ENCODE measurements around the gene FCAR.
"Not testable (repeated sequence)": the region's sequence is repeated elsewhere in the genome, so short reads cannot be mapped to it uniquely, and the experiment has no call there.

FCAR gene

DNA sequence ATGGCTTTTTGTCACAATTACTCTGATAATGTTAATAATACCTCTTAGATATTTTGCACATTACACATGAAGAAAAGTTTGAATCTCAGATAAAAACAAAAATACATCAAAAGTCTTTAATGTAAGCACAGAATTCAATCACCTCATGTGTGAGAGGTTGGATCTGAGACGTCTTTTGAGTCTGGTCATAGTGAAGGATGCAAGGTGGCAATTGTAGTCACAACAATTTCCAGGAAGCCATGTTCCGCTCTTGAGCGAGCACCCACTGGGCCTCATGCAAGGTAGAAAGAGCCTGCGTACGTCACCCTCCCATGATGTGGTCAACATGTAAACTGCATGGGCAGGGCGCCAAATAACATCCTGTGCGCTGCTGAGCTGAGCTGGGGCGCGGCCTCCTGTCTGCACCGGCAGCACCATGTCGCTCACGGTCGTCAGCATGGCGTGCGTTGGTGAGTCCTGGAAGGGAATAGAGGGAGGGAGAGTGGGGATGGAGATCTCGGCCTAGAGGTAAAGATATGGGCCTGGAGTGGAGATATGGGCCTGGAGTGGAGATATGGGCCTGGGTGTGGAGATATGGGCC, 23.9 kb upstream of the FCAR start, which contains the start of gene KIR3DL2:
Gene KIR3DL2 (plus strand): TSS at position 383 of the 580 bp plus-strand sequence. CDS start 33 bp downstream, at position 416.
- not testable (repeated sequence) for H3K4me2 ChIP-seq (ENCODE audit: low read length); H4K20me1 ChIP-seq (ENCODE audit: control insufficient read depth, insufficient read depth, low read depth, low read length); H3F3A ChIP-seq (ENCODE audit: control insufficient read depth, insufficient read depth); H3K27me3 ChIP-seq (ENCODE audit: control insufficient read depth, low read length); H3K36me3 ChIP-seq (ENCODE audit: control insufficient read depth, low read length); H3K4me3 ChIP-seq (ENCODE audit: low read length); H3K79me2 ChIP-seq (ENCODE audit: control insufficient read depth, low read length); H3K9me3 ChIP-seq (ENCODE audit: control insufficient read depth, insufficient read depth, low read length); H3K27ac ChIP-seq (ENCODE audit: low read depth, low read length); H3K4me1 ChIP-seq (ENCODE audit: control insufficient read depth, low read length); H3K9me2 ChIP-seq (replicated peaks; ENCODE audit: control insufficient read depth, low read length)

DNA sequence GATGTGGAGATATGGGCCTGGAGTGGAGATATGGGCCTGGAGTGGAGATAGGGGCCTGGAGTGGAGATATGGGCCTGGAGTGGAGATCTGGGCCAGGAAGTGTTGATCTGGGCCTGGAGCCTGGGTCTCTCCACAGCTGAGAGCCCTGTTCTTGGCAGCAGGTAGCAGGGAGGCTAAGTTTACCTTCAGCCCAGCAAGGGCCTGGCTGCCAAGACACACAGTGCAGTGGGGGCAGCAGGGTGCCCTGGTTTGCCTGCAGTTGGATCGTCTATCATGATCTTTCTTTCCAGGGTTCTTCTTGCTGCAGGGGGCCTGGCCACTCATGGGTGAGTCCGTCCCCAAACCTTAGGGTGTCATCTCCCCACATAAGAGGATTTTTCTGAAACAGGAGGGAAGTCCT, 23.1 kb upstream of the FCAR start:
- peaks cover 11% of the 10 kb centered on the region for H3K4me1 ChIP-seq (ENCODE audit: control insufficient read depth, low read length)
- H3K4me2 ChIP-seq (ENCODE audit: low read length), result no peak overlapping the region
- no peaks in the 10 kb centered on the region for H3K9me2 ChIP-seq (replicated peaks; ENCODE audit: control insufficient read depth, low read length)
- H3K27ac ChIP-seq (ENCODE audit: low read depth, low read length), result no peak overlapping the region
- H3K27me3 ChIP-seq (ENCODE audit: control insufficient read depth, low read length), result no peaks in the 10 kb centered on the region
- no peaks in the 10 kb centered on the region for H3K9me3 ChIP-seq (ENCODE audit: control insufficient read depth, insufficient read depth, low read length)
- H4K20me1 ChIP-seq (ENCODE audit: control insufficient read depth, insufficient read depth, low read depth, low read length), result no peaks in the 10 kb centered on the region
- no peaks in the 10 kb centered on the region for H3K36me3 ChIP-seq (ENCODE audit: control insufficient read depth, low read length)
- no peak overlapping the region for H3K4me3 ChIP-seq (ENCODE audit: low read length)
- TF ChIP-seq EZH2phosphoT487 (IDR thresholded peaks at IDR 0.05; ENCODE audit: borderline replicate concordance, low read length), result no peak
- TF ChIP-seq, protein P1, sequence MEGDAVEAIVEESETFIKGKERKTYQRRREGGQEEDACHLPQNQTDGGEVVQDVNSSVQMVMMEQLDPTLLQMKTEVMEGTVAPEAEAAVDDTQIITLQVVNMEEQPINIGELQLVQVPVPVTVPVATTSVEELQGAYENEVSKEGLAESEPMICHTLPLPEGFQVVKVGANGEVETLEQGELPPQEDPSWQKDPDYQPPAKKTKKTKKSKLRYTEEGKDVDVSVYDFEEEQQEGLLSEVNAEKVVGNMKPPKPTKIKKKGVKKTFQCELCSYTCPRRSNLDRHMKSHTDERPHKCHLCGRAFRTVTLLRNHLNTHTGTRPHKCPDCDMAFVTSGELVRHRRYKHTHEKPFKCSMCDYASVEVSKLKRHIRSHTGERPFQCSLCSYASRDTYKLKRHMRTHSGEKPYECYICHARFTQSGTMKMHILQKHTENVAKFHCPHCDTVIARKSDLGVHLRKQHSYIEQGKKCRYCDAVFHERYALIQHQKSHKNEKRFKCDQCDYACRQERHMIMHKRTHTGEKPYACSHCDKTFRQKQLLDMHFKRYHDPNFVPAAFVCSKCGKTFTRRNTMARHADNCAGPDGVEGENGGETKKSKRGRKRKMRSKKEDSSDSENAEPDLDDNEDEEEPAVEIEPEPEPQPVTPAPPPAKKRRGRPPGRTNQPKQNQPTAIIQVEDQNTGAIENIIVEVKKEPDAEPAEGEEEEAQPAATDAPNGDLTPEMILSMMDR (IDR thresholded peaks at IDR 0.05; ENCODE audit: low read depth, low read length, poor library complexity, severe bottlenecking), result no peak
- H3F3A ChIP-seq (ENCODE audit: control insufficient read depth, insufficient read depth), result no peaks in the 10 kb centered on the region
- H3K79me2 ChIP-seq (ENCODE audit: control insufficient read depth, low read length), result no peaks in the 10 kb centered on the region

DNA sequence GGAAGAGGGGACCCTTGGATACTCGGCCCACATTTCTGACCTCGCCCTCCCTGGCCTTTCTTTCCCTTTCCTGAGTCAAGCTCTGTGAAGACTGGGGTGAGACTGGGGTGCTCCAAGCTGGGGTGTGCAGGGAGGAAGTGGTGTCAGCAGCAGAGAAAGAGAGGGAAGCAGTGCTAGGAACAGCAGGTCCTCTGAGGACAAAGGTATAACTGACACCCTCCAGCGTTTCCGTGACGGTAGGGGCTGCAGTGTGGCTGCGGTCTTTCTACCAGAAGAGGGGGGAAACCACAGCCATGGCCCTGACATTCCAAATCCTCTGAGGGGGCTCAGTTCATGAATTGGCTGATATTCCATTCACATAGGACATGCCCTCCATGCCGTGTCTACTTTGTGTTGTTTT, 22.7 kb upstream of the FCAR start:
- Histone ChIP-seq H3K36me3 (ENCODE audit: control insufficient read depth, low read length) (no peaks in the 10 kb centered on the region), H3F3A (ENCODE audit: control insufficient read depth, insufficient read depth) (no peaks in the 10 kb centered on the region), H3K9me3 (ENCODE audit: control insufficient read depth, insufficient read depth, low read length) (no peaks in the 10 kb centered on the region), H3K27ac (ENCODE audit: low read depth, low read length) (no peak overlapping the region), H3K4me2 (ENCODE audit: low read length) (no peak overlapping the region), H3K9me2 (replicated peaks; ENCODE audit: control insufficient read depth, low read length) (no peaks in the 10 kb centered on the region), H3K4me3 (ENCODE audit: low read length) (no peak overlapping the region), H4K20me1 (ENCODE audit: control insufficient read depth, insufficient read depth, low read depth, low read length) (no peaks in the 10 kb centered on the region), H3K4me1 (ENCODE audit: control insufficient read depth, low read length) (peaks cover 11% of the 10 kb centered on the region), H3K79me2 (ENCODE audit: control insufficient read depth, low read length) (no peaks in the 10 kb centered on the region), H3K27me3 (ENCODE audit: control insufficient read depth, low read length) (no peaks in the 10 kb centered on the region)
- TF ChIP-seq, protein P1 (IDR thresholded peaks at IDR 0.05; ENCODE audit: low read depth, low read length, poor library complexity, severe bottlenecking), result no peak
- TF ChIP-seq EZH2phosphoT487 (IDR thresholded peaks at IDR 0.05; ENCODE audit: borderline replicate concordance, low read length), result no peak

DNA sequence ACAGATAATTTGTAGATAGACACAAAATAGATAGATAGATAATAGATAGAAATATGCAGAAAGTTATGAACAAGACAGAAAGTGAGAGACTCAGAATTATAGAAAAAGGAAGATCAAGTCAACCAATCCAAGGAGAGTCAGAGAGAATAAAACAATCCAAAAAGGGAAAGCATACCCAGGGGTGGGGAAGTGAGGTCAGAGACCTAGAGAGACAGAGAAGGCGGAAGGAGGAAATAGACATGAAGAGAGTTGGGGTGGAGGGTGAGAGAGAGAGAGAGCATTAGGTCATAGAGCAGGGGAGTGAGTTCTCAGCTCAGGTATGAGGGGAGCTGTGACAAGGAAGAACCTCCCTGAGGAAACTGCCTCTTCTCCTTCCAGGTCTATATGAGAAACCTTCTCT, 18.8 kb upstream of the FCAR start:
- H3K27ac ChIP-seq (ENCODE audit: low read depth, low read length), result not testable (repeated sequence)
- peaks cover 15% of the 10 kb centered on the region for H3K4me1 ChIP-seq (ENCODE audit: control insufficient read depth, low read length)

DNA sequence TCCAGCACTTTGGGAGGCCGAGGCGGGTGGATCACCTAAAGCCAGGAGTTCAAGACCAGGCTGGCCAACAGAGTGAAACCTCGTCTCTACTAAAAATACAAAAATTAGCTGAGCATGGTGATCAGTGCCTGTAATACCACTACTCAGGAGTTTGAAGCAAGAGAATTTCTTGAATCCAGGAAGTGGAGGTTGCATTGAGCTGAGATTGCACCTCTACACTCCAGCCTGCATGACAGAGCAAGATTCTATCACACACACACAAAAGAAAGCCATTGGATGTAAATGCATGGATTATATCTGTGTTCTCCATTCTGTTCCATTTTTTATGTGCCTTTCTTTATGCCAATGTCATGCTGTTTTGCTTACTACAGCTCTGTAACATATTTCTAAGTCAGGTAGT, 15.6 kb upstream of the FCAR start:
- H3F3A ChIP-seq (ENCODE audit: control insufficient read depth, insufficient read depth); H3K27me3 ChIP-seq (ENCODE audit: control insufficient read depth, low read length); H3K27ac ChIP-seq (ENCODE audit: low read depth, low read length); H4K20me1 ChIP-seq (ENCODE audit: control insufficient read depth, insufficient read depth, low read depth, low read length); H3K4me2 ChIP-seq (ENCODE audit: low read length); H3K9me3 ChIP-seq (ENCODE audit: control insufficient read depth, insufficient read depth, low read length); H3K79me2 ChIP-seq (ENCODE audit: control insufficient read depth, low read length); H3K36me3 ChIP-seq (ENCODE audit: control insufficient read depth, low read length); H3K4me3 ChIP-seq (ENCODE audit: low read length); H3K9me2 ChIP-seq (replicated peaks; ENCODE audit: control insufficient read depth, low read length): not testable (repeated sequence)
- peaks cover 27% of the 10 kb centered on the region for H3K4me1 ChIP-seq (ENCODE audit: control insufficient read depth, low read length)

More for the DNA sequence above, 18.8 kb upstream of the FCAR start:
- H3K27me3 ChIP-seq (ENCODE audit: control insufficient read depth, low read length); H3K4me2 ChIP-seq (ENCODE audit: low read length); H3K9me2 ChIP-seq (replicated peaks; ENCODE audit: control insufficient read depth, low read length); H4K20me1 ChIP-seq (ENCODE audit: control insufficient read depth, insufficient read depth, low read depth, low read length); H3K36me3 ChIP-seq (ENCODE audit: control insufficient read depth, low read length); H3K79me2 ChIP-seq (ENCODE audit: control insufficient read depth, low read length); H3K9me3 ChIP-seq (ENCODE audit: control insufficient read depth, insufficient read depth, low read length); H3K4me3 ChIP-seq (ENCODE audit: low read length); H3F3A ChIP-seq (ENCODE audit: control insufficient read depth, insufficient read depth): not testable (repeated sequence)

DNA sequence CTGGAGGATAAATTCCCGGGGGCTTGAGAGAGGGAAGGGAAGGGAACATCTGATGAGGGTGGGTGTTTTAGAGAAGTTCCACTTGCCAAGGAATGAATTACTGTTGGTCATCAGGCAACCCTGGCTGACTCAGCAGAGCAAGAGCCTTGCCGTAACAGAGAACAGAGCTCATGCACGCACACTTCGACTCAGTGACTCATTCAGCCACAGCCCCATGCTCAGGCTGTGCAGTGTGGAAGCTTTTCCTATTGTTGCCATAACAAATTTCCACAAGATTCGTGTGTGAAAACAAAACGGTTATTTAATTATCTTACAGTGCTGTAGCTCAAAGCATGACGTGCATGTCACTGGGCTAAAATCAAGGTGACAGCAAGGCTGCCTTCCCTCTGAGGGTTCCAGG, 14.6 kb upstream of the FCAR start:
- H3K27me3 ChIP-seq (ENCODE audit: control insufficient read depth, low read length); H3K27ac ChIP-seq (ENCODE audit: low read depth, low read length); H3K9me3 ChIP-seq (ENCODE audit: control insufficient read depth, insufficient read depth, low read length); H3F3A ChIP-seq (ENCODE audit: control insufficient read depth, insufficient read depth); H4K20me1 ChIP-seq (ENCODE audit: control insufficient read depth, insufficient read depth, low read depth, low read length); H3K79me2 ChIP-seq (ENCODE audit: control insufficient read depth, low read length); H3K9me2 ChIP-seq (replicated peaks; ENCODE audit: control insufficient read depth, low read length); H3K4me2 ChIP-seq (ENCODE audit: low read length); H3K36me3 ChIP-seq (ENCODE audit: control insufficient read depth, low read length); H3K4me3 ChIP-seq (ENCODE audit: low read length): not testable (repeated sequence)
- peaks cover 27% of the 10 kb centered on the region for H3K4me1 ChIP-seq (ENCODE audit: control insufficient read depth, low read length)

DNA sequence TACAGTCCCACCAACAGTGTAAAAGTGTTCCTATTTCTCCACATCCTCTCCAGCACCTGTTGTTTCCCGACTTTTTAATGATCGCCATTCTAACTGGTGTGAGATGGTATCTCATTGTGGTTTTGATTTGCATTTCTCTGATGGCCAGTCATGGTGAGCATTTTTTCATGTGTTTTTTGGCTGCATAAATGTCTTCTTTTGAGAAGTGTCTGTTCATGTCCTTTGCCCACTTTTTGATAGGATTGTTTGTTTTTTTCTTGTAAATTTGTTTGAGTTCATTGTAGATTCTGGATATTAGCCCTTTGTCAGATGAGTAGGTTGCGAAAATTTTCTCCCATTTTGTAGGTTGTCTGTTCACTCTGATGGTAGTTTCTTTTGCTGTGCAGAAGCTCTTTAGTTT, 10.6 kb upstream of the FCAR start:
- H3K27me3 ChIP-seq (ENCODE audit: control insufficient read depth, low read length); H3F3A ChIP-seq (ENCODE audit: control insufficient read depth, insufficient read depth); H3K9me3 ChIP-seq (ENCODE audit: control insufficient read depth, insufficient read depth, low read length); H3K79me2 ChIP-seq (ENCODE audit: control insufficient read depth, low read length); H3K4me2 ChIP-seq (ENCODE audit: low read length); H3K9me2 ChIP-seq (replicated peaks; ENCODE audit: control insufficient read depth, low read length); H4K20me1 ChIP-seq (ENCODE audit: control insufficient read depth, insufficient read depth, low read depth, low read length); H3K27ac ChIP-seq (ENCODE audit: low read depth, low read length); H3K4me3 ChIP-seq (ENCODE audit: low read length); H3K36me3 ChIP-seq (ENCODE audit: control insufficient read depth, low read length): not testable (repeated sequence)
- peaks cover 51% of the 10 kb centered on the region for H3K4me1 ChIP-seq (ENCODE audit: control insufficient read depth, low read length)

Measured in DOHH2 (cell line).